Kidney capillary endothelial cell (primary cell): ENCODE results near the gene ENTR1.

Source experiments
- DNase-seq: peaks from one replicate; pipeline ENCODE4 v3.0.0-alpha.2; 2018; ENCODE audit warnings: low spot score

ENTR1 gene

GRCh38 chr9:136361047-136361753 lies 49.2 kb downstream of the ENTR1 start:
- DNase-seq: no peak

DNA sequence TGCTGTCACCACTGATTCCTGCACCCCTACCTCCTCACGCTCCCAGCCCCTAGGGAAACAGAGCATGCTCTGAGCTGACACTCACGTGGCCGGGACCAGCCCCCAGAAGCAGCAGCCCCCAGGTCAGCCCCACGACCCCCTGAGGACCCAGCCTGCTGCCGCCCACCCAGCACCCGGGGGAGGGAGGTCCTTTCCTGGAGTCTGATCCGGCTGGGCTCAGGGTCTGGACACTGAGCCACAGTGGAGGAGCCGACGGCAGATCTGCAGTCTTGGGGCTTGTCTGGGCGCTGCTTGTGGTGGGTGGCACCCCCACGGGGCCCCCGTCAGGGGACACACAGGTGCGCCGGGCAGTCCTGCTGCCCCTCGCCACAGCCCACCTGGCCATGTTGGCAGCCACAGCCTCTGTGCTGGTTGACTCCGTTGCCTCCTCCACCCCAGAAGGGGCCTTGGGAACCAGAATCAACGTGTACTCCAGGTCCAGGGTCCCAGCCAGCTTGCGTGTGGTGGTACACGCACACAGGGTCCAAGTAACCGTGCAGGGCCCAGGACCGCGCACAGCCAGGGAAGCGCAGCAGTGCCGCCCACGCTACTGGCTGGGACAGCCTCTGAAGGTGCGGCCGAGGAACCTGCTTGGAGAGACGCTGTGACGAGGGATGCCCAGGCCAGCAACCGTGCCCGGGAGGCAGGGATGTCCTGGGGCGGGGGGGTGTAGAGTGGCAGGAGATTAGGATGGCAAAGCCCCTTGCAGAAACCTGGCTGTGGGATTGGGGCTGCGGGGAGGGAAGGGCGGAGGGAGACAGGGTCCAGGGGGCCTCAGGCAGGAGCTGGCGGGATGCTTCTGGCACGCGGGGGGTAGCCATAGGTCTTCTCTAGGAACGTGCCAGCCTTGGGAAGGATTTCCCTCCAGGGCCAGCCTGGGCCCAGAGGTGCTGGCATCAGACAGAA lies 50.4 kb downstream of the ENTR1 start:
- no peak for DNase-seq

- DNase-seq: no peak
Measured at GRCh38 chr9:136358888-136359287, 51.5 kb downstream of the ENTR1 start.

- DNase-seq: no peak
Measured at GRCh38 chr9:136358016-136358415, 52.4 kb downstream of the ENTR1 start.

DNA sequence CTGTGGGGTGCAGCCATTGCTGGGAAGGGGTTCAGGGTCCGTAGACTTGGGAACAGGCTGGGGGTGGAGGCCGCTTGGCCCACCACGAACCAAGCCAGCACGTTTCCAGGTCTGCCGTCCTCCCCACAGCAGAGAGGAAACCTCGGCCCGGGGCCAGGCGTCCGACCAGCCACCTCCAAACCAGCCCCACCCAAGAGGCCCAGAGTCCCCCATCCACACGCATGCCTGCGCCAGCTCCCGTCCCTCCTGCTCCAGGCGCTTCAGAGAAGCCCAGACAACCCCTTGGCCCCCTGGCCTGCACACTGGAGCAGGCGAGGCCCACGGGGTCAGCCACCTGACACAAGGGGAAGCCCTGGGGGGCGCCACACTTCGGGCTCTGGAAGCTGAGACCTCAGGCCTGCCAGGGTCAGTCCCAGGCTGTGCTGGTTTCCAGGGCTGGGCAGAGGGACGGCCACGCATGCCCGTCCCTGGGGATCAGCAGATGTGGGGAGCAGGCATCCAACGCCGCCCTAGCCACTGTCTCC lies 53.1 kb downstream of the ENTR1 start:
- no peak for DNase-seq

GRCh38 chr9:136355616-136356557 lies 54.5 kb downstream of the ENTR1 start:
- no peak for DNase-seq

DNA sequence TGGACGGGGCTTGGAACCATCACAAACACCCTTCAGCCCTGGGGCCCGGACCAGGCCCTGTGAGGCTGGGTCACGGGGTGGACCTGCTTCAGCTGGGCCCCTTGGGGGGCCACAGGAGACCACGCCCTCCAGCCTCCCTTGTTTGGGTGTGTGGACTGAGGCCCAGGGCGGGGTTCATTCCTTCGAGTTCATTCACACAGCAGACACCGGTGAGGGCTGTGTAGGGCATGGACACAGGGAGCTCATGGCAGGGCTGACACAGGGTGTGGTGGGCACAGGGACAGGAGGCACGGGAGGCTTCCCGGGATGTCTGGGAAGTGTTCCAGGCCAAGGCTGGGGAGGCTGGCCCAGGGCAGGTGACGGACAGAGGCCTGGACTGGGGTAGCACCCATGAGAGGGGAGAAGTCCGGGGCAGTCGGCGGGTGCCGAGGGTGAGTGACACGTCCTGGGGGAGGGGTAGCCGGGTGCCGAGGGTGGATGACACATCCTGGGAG lies 55.8 kb downstream of the ENTR1 start:
- DNase-seq: no peak

- no peak for DNase-seq
Measured at GRCh38 chr9:136353757-136354488, 56.5 kb downstream of the ENTR1 start.

GRCh38 chr9:136353088-136353487 lies 57.3 kb downstream of the ENTR1 start:
- no peak for DNase-seq

DNA sequence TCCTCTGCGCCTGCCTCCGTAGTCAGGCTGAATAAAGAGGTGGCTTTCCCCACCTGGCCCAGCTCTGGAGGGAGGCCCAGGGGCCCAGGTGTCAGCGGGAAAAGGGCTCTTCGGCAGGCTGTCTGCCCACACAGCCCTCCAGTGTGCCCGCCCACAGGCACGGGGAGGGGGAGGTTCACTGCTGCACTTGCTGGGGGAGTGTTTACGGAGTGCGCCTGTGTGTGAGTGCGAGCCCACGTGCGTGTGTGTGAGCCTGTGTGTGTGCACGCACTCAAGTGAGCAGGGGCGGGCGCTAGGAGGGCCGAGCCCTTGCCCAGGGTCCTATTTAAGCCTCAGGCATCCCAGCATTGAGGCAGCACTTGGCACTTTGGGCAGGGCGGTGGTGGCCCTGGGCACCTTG lies 57.7 kb downstream of the ENTR1 start:
- DNase-seq: no peak
